GM12864 (cell line): ENCODE data around the gene ZNFX1.
A peak's percentile ranks its signal among the peaks of the same experiment; 100 is the strongest.

Experiments used
- DNase-seq: peaks from one replicate; pipeline ENCODE4 v3.0.0-alpha.2; 2011; ENCODE audit warnings: low read depth
- H3K4me3 ChIP-seq: 2 replicates; pipeline ENCODE4 v1.5.1; 2011; ENCODE audit warnings: mild to moderate bottlenecking, low read depth, low read length, control low read depth
- CTCF ChIP-seq: IDR thresholded peaks from 2 replicates; pipeline ENCODE4 v1.5.1; 2011; ENCODE audit warnings: low read depth, mild to moderate bottlenecking, moderate library complexity, low read length, control low read depth, inconsistent platforms; ENCODE audit errors: missing control alignments

Gene ZNFX1

GRCh38 chr20:49282584-49283171, 4.8 kb upstream of the ZNFX1 start:
- DNase-seq, result no peak
- H3K4me3 ChIP-seq, result peak overlapping the region; percentile 87
- no peak for TF ChIP-seq CTCF

GRCh38 chr20:49281913-49282467, 4.1 kb upstream of the ZNFX1 start:
- no peak for TF ChIP-seq CTCF
- no peak for DNase-seq
- peak overlapping the region; percentile 87 for H3K4me3 ChIP-seq

- H3K4me3 ChIP-seq, result peak overlapping the region; percentile 87
- DNase-seq, result no peak
- TF ChIP-seq CTCF, result no peak
These were observed 3.4 kb upstream of the ZNFX1 start for GRCh38 chr20:49281059-49281912.

DNA sequence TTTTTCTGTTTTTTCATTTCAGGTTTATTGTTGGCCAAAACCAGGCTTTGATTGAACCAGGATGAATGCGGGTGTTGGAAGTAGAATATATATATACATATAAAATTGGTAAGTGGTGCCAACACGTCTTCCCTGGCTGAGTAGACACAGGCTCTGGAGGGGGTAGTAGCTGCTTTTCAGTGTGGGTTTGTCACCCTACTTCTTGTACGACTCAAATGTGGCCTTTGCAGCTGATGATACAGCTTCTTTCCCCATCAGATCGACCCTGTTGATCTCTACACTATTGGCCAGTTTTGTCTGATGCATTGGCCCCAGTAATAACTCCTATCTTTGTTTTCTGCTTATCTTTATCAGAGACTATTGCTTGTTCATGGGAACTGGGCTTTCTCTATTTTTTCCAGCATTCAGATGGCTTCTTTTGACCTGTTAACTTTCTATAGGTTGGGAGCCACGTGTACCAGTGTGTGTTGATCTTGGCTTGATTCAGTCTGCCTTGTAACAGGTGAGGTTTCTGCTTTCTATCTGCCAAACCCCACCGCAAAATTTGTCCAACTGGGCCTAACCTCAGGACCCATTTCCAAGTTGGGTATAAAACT, 2.7 kb upstream of the ZNFX1 start:
- no peak for TF ChIP-seq CTCF
- no peak for DNase-seq
- H3K4me3 ChIP-seq, result peak overlapping the region; percentile 87

DNA sequence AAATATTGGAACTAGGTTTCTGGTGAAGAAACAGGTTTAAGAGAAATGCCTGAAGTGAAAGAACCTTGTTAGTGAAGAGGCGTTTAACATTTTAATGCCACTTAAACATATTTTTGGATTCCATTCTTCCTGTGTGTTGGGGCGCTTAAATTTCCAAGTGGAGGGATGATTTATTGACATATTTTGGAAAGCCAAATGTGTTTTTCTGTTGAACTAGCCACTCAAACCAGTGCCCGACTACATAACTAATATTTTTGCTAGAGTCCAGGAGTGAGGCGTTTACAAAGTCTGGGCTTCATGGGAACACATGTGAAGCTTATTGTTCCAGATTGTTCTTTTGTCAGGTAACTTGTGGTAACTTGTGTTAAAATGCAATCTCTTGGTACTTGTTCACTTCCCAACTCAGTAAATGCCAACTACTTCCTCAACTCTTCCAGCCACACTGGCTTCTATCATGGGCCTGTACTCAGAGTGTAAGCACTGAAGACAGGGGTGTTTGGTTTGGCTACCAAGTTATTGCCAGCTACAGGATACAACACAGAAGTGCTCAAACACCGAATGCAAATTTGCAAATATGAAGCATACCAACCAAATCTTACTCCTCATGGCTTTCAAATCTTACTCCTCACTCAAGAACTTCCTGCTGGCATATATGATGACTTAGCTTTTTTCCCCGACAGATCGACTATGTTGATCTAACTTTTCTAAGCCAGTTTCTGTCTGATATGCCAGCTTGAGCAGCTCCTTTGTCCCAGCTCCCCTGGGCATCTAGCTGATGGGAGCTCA, 2.0 kb upstream of the ZNFX1 start:
- H3K4me3 ChIP-seq, result peak overlapping the region; percentile 87
- no peak for TF ChIP-seq CTCF
- DNase-seq, result no peak

DNA sequence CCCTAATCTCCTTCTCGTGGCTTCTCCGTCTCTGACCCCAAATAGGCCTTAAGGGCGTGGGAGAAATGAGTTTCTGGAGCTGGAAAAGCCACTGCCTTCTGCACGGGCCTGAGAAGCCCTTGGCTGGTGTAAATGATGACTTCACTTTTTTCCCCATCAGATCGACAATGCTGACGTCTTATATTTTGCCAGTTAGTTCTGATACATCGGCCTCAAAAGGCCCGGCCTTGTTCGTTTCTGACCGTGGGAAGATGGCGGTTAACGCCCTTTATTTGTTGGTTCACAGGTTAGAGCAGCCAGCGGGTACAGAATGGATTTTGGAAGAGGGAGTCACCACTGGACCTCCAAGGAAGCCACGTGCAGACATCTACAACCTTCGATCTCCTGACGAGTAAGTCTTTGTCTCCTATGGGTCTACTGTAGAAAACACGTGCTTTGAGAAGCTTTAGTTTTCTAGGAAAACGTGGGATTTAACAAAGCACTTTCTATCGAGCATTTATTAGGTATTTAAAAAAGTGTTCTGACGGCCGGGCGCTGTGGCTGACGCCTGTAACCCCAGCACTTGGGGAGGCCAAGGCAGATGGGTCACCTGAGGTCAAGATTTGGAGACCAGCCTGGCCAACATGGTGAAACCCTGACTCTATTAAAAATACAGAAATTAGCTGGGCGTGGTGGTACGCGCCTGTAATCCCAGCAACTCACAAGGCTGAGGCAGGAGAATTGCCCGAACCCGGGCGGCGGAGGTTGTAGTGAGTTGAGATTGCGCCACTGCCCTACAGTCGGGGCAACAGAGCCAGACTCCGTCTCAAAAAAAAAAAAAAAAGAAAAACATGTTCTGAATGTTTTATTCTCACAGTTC, 1.2 kb upstream of the ZNFX1 start:
- H3K4me3 ChIP-seq, result peak overlapping the region; percentile 87
- no peak for DNase-seq
- TF ChIP-seq CTCF, result no peak
